Measurements from ENCODE around the gene ARL17B.
"Not testable (repeated sequence)": the region's sequence is repeated elsewhere in the genome, so short reads cannot be mapped to it uniquely, and the experiment has no call there.

Gene ARL17B

GRCh38 chr17:46270032-46270431, 91.5 kb downstream of the ARL17B start:
- TF ChIP-seq JUND (IDR thresholded peaks at IDR 0.05; ENCODE audit: low read depth) = no peak
- in situ Hi-C loops (cut with HindIII; ENCODE audit: low pct_unique_long_range_greater_than_20kb, low sequenced_read_pairs) = no loop called here
- peak in 1 of 2 experiments; percentile 51 for DNase-seq (ENCODE audit: low read depth in 1 of 2, low spot score in 1 of 2)

- no peak for TF ChIP-seq JUND (IDR thresholded peaks at IDR 0.05; ENCODE audit: low read depth)
- in situ Hi-C loops (cut with HindIII; ENCODE audit: low pct_unique_long_range_greater_than_20kb, low sequenced_read_pairs) = no loop called here
These were observed 94.7 kb downstream of the ARL17B start for GRCh38 chr17:46266656-46267544.

GRCh38 chr17:46266063-46266655, 95.4 kb downstream of the ARL17B start:
- DNase-seq (ENCODE audit: low read depth in 1 of 2, low spot score in 1 of 2); in situ Hi-C loops (cut with HindIII; ENCODE audit: low pct_unique_long_range_greater_than_20kb, low sequenced_read_pairs): not testable (repeated sequence)

More at GRCh38 chr17:46266656-46267544, 94.7 kb downstream of the ARL17B start:
- DNase-seq (ENCODE audit: low read depth in 1 of 2, low spot score in 1 of 2) = peak; percentile 96 to 98

- DNase-seq (ENCODE audit: low read depth in 1 of 2, low spot score in 1 of 2) = peak; percentile 77 to 79
- TF ChIP-seq JUND (IDR thresholded peaks at IDR 0.05; ENCODE audit: low read depth) = no peak
- in situ Hi-C loops (cut with HindIII; ENCODE audit: low pct_unique_long_range_greater_than_20kb, low sequenced_read_pairs) = no loop called here
These were observed 96.9 kb downstream of the ARL17B start for GRCh38 chr17:46264456-46265198.

- in situ Hi-C loops (cut with HindIII; ENCODE audit: low pct_unique_long_range_greater_than_20kb, low sequenced_read_pairs) = no loop called here
- TF ChIP-seq JUND (IDR thresholded peaks at IDR 0.05; ENCODE audit: low read depth) = no peak
- no peak for DNase-seq (ENCODE audit: low read depth in 1 of 2, low spot score in 1 of 2)
These were observed 99.3 kb downstream of the ARL17B start for GRCh38 chr17:46262271-46262670.

- DNase-seq (ENCODE audit: low read depth in 1 of 2, low spot score in 1 of 2) = peak in 1 of 2 experiments; percentile 66
- in situ Hi-C loops (cut with HindIII; ENCODE audit: low pct_unique_long_range_greater_than_20kb, low sequenced_read_pairs) = not testable (repeated sequence)
These were observed 101.5 kb downstream of the ARL17B start for GRCh38 chr17:46259845-46260661.

- in situ Hi-C loops (cut with HindIII; ENCODE audit: low pct_unique_long_range_greater_than_20kb, low sequenced_read_pairs); DNase-seq (ENCODE audit: low read depth in 1 of 2, low spot score in 1 of 2): not testable (repeated sequence)
These were observed 105.2 kb downstream of the ARL17B start for GRCh38 chr17:46256369-46256768.

DNA sequence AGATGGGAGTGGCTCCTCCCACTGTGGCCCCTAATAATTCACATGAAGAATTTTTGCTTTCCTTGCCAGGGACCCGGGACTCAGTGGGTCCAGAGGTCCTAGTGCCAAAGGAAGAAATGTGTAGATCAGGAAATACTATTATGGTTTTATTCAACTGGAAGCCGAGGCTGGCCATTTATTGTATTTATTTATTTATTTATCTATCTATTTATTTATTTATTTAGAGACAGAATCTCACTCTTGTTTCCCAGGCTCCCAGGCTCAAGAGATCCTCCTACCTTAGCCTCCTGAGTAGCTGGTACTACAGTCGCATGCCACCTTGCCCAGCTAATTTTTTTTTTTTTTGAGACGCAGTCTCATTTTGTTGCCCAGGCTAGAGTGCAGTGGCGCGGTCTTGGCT, 107.4 kb downstream of the ARL17B start:
- in situ Hi-C loops (cut with HindIII; ENCODE audit: low pct_unique_long_range_greater_than_20kb, low sequenced_read_pairs) = not testable (repeated sequence)

GRCh38 chr17:46253722-46254121, 107.8 kb downstream of the ARL17B start:
- in situ Hi-C loops (cut with HindIII; ENCODE audit: low pct_unique_long_range_greater_than_20kb, low sequenced_read_pairs) = not testable (repeated sequence)
- DNase-seq (ENCODE audit: low read depth in 1 of 2, low spot score in 1 of 2) = peak; percentile 77 to 79

More for the DNA sequence above, 107.4 kb downstream of the ARL17B start:
- DNase-seq (ENCODE audit: low read depth in 1 of 2, low spot score in 1 of 2) = not testable (repeated sequence)

DNA sequence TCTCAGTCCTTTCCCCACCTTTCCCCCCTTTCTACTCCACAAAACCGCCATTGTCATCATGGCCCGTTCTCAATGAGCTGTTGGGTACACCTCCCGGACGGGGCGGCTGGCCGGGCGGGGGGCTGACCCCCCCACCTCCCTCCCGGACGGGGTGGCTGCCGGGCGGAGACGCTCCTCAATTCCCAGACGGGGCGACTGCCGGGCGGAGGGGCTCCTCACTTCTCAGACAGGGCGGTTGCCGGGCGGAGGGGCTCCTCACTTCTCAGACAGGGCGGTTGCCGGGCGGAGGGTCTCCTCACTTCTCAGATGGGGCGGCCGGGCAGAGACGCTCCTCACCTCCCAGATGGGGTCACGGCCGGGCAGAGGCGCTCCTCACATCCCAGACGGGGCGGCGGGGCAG, 108.8 kb downstream of the ARL17B start:
- in situ Hi-C loops (cut with HindIII; ENCODE audit: low pct_unique_long_range_greater_than_20kb, low sequenced_read_pairs); DNase-seq (ENCODE audit: low read depth in 1 of 2, low spot score in 1 of 2): not testable (repeated sequence)

DNA sequence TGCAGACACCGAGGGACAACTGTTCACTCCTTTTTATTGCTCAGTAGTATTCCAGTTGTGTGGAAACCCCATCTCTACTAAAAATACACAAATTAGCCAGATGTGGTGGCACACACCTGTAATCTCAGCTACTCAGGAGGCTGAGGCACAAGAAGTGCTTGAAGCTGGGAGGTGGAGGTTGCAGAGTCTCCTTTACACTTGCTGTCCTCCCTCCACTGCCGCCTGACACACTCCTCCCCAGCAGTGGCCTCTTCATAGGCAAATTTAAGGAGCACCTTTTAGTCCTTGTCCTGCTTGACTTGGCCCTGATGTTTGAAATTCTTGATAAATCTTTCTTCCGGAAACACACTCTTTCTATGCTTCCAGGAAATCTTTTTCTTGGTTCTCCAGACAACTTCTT, 112.4 kb downstream of the ARL17B start:
- in situ Hi-C loops (cut with HindIII; ENCODE audit: low pct_unique_long_range_greater_than_20kb, low sequenced_read_pairs); DNase-seq (ENCODE audit: low read depth in 1 of 2, low spot score in 1 of 2): not testable (repeated sequence)

- in situ Hi-C loops (cut with HindIII; ENCODE audit: low pct_unique_long_range_greater_than_20kb, low sequenced_read_pairs) = not testable (repeated sequence)
- peak in 1 of 2 experiments; percentile 60 for DNase-seq (ENCODE audit: low read depth in 1 of 2, low spot score in 1 of 2)
These were observed 116.4 kb downstream of the ARL17B start for GRCh38 chr17:46244949-46245768.

DNA sequence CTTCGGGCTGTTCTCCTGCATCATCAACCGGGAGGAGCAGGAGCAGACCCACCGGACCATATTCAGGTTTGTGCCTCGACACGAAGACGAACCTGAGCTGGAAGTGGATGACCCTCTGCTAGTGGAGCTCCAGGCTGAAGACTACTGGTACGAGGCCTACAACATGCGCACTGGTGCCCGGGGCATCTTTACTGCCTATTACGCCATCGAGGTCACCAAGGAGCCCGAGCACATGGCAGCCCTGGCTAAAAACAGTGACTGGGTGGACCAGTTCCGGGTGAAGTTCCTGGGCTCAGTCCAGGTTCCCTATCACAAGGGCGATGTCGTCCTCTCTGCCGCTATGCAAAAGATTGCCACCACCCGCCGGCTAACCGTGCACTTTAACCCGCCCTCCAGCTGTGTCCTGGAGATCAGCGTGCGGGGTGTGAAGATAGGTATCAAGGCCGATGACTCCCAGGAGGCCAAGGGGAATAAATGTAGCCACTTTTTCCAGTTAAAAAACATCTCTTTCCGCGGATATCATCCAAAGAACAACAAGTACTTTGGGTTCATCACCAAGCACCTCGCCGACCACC, 117.1 kb downstream of the ARL17B start:
- DNase-seq (ENCODE audit: low read depth in 1 of 2, low spot score in 1 of 2); in situ Hi-C loops (cut with HindIII; ENCODE audit: low pct_unique_long_range_greater_than_20kb, low sequenced_read_pairs): not testable (repeated sequence)

DNA sequence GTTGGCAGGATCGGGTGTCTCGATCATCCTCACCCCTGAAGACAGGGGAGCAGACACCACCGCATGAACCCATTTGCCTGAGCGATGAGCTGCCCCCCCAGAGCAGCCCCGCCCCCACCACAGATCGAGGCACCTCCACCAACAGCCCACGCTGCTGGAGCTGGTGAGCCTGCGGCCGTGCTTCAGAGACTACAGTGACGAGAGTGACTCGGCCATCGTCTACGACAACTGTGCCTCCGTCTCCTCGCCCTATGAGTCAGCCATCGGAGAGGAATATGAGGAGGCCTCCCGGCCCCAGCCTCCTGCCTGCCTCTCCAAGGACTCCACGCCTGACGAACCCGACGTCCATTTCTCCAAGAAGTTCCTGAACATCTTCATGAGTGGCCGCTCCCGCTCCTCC, 117.6 kb downstream of the ARL17B start:
- in situ Hi-C loops (cut with HindIII; ENCODE audit: low pct_unique_long_range_greater_than_20kb, low sequenced_read_pairs) = not testable (repeated sequence)

GRCh38 chr17:46243505-46243904, 118.1 kb downstream of the ARL17B start:
- DNase-seq (ENCODE audit: low read depth in 1 of 2, low spot score in 1 of 2); in situ Hi-C loops (cut with HindIII; ENCODE audit: low pct_unique_long_range_greater_than_20kb, low sequenced_read_pairs): not testable (repeated sequence)

More for the DNA sequence above, 117.6 kb downstream of the ARL17B start:
- not testable (repeated sequence) for DNase-seq (ENCODE audit: low read depth in 1 of 2, low spot score in 1 of 2)

- DNase-seq (ENCODE audit: low read depth in 1 of 2, low spot score in 1 of 2); in situ Hi-C loops (cut with HindIII; ENCODE audit: low pct_unique_long_range_greater_than_20kb, low sequenced_read_pairs): not testable (repeated sequence)
These were observed 130.2 kb downstream of the ARL17B start for GRCh38 chr17:46231359-46231758.

Measured in T47D (cell line).